HEK293 (cell line): ENCODE data around the gene PRAC2.
"Not testable (repeated sequence)": the region's sequence is repeated elsewhere in the genome, so short reads cannot be mapped to it uniquely, and the experiment has no call there.

Experiments
- CTCF ChIA-PET: fragments of 350-600 bp; formaldehyde crosslinking; extraction: SDS; loops from one replicate; lab custom pipeline; 2021; ENCODE audit warnings: antibody characterized with exemption; lab: Yijun Ruan, JAX
- POLR2A ChIA-PET: fragments of 300-600 bp; formaldehyde crosslinking; extraction: SDS; loops from one replicate; lab custom pipeline; 2020; ENCODE audit warnings: antibody characterized with exemption, inconsistent platforms; lab: Yijun Ruan, JAX
- H3K27ac ChIP-seq: fragments of 200-500 bp; sonication (Bioruptor generic); 2 replicates; pipeline ENCODE4 v1.5.1; 2014; ENCODE audit warnings: low read depth, low read length, control low read depth, inconsistent platforms; ENCODE audit errors: extremely low read depth
- H3K36me3 ChIP-seq, 2 experiments: fragments of 200-500 bp in 1 of 2; sonication (Bioruptor generic) in 1 of 2; 1 replicate in 1 of 2; 2 replicates in 1 of 2; pipeline ENCODE4 v1.5.1; 2014 to 2017; ENCODE audit warnings: inconsistent platforms in 2 of 2, low read length in 2 of 2; ENCODE audit not compliant: control insufficient read depth in 2 of 2, insufficient read depth in 1 of 2
- H3K4me1 ChIP-seq: fragments of 200-500 bp; sonication (Bioruptor generic); 2 replicates; pipeline ENCODE4 v1.5.1; 2014; ENCODE audit warnings: mild to moderate bottlenecking, low read length, inconsistent platforms; ENCODE audit not compliant: control insufficient read depth, insufficient read depth
- H3K4me3 ChIP-seq: 2 replicates; pipeline ENCODE4 v1.5.1; 2011; ENCODE audit warnings: low read depth, mild to moderate bottlenecking, control low read depth, low read length, moderate library complexity
- H3K9me3 ChIP-seq: fragments of 200-500 bp; sonication (Bioruptor generic); 2 replicates; pipeline ENCODE4 v1.5.1; 2014; ENCODE audit warnings: low read depth, low read length, inconsistent platforms; ENCODE audit not compliant: control insufficient read depth, insufficient read depth
- ELK4 ChIP-seq: IDR thresholded peaks from 2 replicates; pipeline ENCODE4 v1.6.1; 2011; ENCODE audit warnings: mild to moderate bottlenecking, low read depth, low read length, borderline replicate concordance
- GLIS1 ChIP-seq: fragments of 450-650 bp; formaldehyde crosslinking; IDR thresholded peaks from 2 replicates; pipeline ENCODE4 v1.5.1; 2016; ENCODE audit warnings: missing biosample characterization, missing genetic modification characterization
- KLF16 ChIP-seq: fragments of 450-650 bp; formaldehyde crosslinking; IDR thresholded peaks from 2 replicates; pipeline ENCODE4 v1.5.1; 2017; ENCODE audit warnings: missing biosample characterization, missing genetic modification characterization
- MYNN ChIP-seq: fragments of 450-650 bp; formaldehyde crosslinking; IDR thresholded peaks from 2 replicates; pipeline ENCODE4 v1.5.1; 2016; ENCODE audit warnings: missing biosample characterization, missing genetic modification characterization, borderline replicate concordance
- PRDM10 ChIP-seq: fragments of 450-650 bp; formaldehyde crosslinking; IDR thresholded peaks from 2 replicates; pipeline ENCODE4 v1.5.1; 2016; ENCODE audit warnings: missing biosample characterization, missing genetic modification characterization
- SCRT2 ChIP-seq: fragments of 450-650 bp; formaldehyde crosslinking; IDR thresholded peaks from 2 replicates; pipeline ENCODE4 v1.5.1; 2016; ENCODE audit warnings: missing biosample characterization, missing genetic modification characterization
- ZBTB21 ChIP-seq: fragments of 450-650 bp; formaldehyde crosslinking; IDR thresholded peaks from 2 replicates; pipeline ENCODE4 v1.5.1; 2017; ENCODE audit warnings: missing biosample characterization, missing genetic modification characterization
- ZNF121 ChIP-seq: fragments of 450-650 bp; formaldehyde crosslinking; IDR thresholded peaks from 2 replicates; pipeline ENCODE4 v1.5.1; 2016; ENCODE audit warnings: missing biosample characterization, missing genetic modification characterization
- ZNF335 ChIP-seq: fragments of 450-650 bp; formaldehyde crosslinking; conservative IDR thresholded peaks from 2 replicates; pipeline ENCODE4 v1.5.1; 2016; ENCODE audit warnings: missing biosample characterization, missing genetic modification characterization
- ZSCAN30 ChIP-seq: fragments of 450-650 bp; IDR thresholded peaks from 2 replicates; pipeline ENCODE4 v1.5.1; 2018; ENCODE audit warnings: missing biosample characterization, mild to moderate bottlenecking, missing genetic modification characterization, moderate library complexity
- TF ChIP-seq, protein P1 (sequence below): fragments of 450-650 bp; formaldehyde crosslinking; IDR thresholded peaks from 2 replicates; pipeline ENCODE4 v1.5.1; 2017; ENCODE audit warnings: missing biosample characterization, mild to moderate bottlenecking, missing genetic modification characterization, moderate library complexity

PRAC2 gene

GRCh38 chr17:48711128-48711527 lies 11.9 kb upstream of the PRAC2 start:
- ChIA-PET CTCF (interaction anchor here (0.9 to 3.9 kb wide), 4 partner anchors 13 to 176 kb away, joined by 3 to 15 read pairs (median 6); no protein-coding TSS in a partner anchor), POLR2A (interaction anchor here (1.0 kb wide), 1 partner anchor 23 kb away, joined by 4 read pairs; no protein-coding TSS in a partner anchor)
- Histone ChIP-seq H3K4me1 (no peaks in the 10 kb centered on the region), H3K27ac (no peak overlapping the region), H3K36me3 (no peaks in the 10 kb centered on the region), H3K4me3 (no peak overlapping the region), H3K9me3 (no peaks in the 10 kb centered on the region)
- TF ChIP-seq GLIS1 (tag by site-specific recombination) (peak; percentile 78), ZBTB21 (tag by site-specific recombination) (no peak)

DNA sequence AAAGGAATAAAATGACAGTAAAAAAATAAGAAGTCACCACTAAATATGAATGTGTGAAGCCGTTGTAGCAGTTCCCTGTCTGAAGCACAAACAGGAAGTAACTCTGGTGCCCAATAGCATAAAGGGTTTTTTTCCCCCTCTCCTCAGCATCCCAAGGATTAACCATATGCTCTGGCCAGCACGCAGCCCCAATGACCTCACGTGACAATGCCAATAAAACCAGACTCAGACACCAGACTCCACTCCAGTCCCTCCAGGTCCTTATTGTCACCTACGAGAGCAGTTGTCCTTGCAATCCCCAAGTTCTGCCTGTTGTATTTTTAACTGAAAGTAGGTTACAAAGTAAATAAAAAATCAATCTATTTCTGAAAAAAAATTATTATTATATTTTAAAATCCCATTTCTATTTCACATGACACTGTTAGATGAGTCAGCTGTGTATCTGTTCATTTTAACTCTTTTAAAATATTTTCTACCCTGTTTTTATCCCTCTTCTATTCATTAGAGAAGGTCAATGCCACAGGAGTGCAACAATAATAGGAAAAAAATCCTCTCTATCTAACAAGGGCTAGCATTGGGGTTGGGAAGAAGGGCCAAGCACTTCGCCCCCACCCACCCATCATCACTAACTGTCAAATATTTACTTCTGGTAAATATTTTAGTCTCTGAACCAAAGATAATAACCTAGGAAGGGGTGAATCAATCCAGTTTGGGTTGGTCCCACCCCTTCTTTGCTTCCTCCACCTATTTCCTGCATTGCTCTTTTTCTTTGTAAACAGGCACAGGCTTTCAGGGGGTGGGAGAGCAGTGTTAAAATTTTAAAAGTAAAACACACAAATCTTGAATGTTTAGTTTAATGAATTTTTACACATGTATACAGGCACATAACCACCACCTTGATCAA lies 7.2 kb upstream of the PRAC2 start:
- ChIA-PET POLR2A (no interaction called here), CTCF (interaction anchor here (0.6 to 2.4 kb wide), 6 partner anchors 9 to 163 kb away, joined by 3 to 16 read pairs (median 7); no protein-coding TSS in a partner anchor)
- Histone ChIP-seq H3K4me1 (no peaks in the 10 kb centered on the region), H3K27ac (no peak overlapping the region), H3K36me3 (no peaks in the 10 kb centered on the region), H3K9me3 (no peaks in the 10 kb centered on the region), H3K4me3 (no peak overlapping the region)
- TF ChIP-seq ZSCAN30 (no peak), ZNF335 (tag by site-specific recombination) (0 out of 2 replicates have a peak, but pooled peaks have one; percentile 16), SCRT2 (tag by site-specific recombination) (no peak), ELK4 (no peak), MYNN (tag by site-specific recombination) (no peak)

GRCh38 chr17:48716549-48716948 lies 6.4 kb upstream of the PRAC2 start:
- H3K4me3 ChIP-seq, H3K27ac ChIP-seq, H3K4me1 ChIP-seq, H3K9me3 ChIP-seq, H3K36me3 ChIP-seq, POLR2A ChIA-PET: not testable (repeated sequence)
- CTCF ChIA-PET: interaction anchor here (0.6 to 14.1 kb wide), 6 partner anchors 11 to 162 kb away, joined by 3 to 246 read pairs (median 6); no protein-coding TSS in a partner anchor
- 0 out of 2 replicates have a peak, but pooled peaks have one; percentile 49 for TF ChIP-seq ZNF121

- H3K27ac ChIP-seq: no peak overlapping the region
- no peaks in the 10 kb centered on the region for H3K9me3 ChIP-seq
- CTCF ChIA-PET: interaction anchor here (0.6 to 14.1 kb wide), 15 partner anchors 10 to 1046 kb away, joined by 3 to 246 read pairs (median 3); no protein-coding TSS in a partner anchor
- no peak overlapping the region for H3K4me3 ChIP-seq
- POLR2A ChIA-PET: interaction anchor here (0.7 to 1.0 kb wide), 2 partner anchors 11 to 45 kb away, joined by 3 read pairs; partner anchors contain the start of gene HOXB13
- no peaks in the 10 kb centered on the region for H3K36me3 ChIP-seq
- no peaks in the 10 kb centered on the region for H3K4me1 ChIP-seq
- no peak for TF ChIP-seq KLF16 (tag by site-specific recombination)
- no peak for TF ChIP-seq PRDM10 (tag by site-specific recombination)
- TF ChIP-seq, protein P1, sequence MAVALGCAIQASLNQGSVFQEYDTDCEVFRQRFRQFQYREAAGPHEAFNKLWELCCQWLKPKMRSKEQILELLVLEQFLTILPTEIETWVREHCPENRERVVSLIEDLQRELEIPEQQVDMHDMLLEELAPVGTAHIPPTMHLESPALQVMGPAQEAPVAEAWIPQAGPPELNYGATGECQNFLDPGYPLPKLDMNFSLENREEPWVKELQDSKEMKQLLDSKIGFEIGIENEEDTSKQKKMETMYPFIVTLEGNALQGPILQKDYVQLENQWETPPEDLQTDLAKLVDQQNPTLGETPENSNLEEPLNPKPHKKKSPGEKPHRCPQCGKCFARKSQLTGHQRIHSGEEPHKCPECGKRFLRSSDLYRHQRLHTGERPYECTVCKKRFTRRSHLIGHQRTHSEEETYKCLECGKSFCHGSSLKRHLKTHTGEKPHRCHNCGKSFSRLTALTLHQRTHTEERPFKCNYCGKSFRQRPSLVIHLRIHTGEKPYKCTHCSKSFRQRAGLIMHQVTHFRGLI (tag by site-specific recombination): no peak
Measured at GRCh38 chr17:48717367-48718226, 5.4 kb upstream of the PRAC2 start.
